ENCODE results near the gene TMEM170B. TPM values are rescaled to one million over a fixed set of nuclear protein-coding genes. Genes with fewer than 3 reads are reported as not detected.

The TMEM170B gene
- total and polyA plus RNA-seq, 9 of the 15 experiments (the other 6 are each of a cell fraction or from before 2014, with no cell fraction given), result 0.03 to 0.11 (median 0.07) TPM

DNA sequence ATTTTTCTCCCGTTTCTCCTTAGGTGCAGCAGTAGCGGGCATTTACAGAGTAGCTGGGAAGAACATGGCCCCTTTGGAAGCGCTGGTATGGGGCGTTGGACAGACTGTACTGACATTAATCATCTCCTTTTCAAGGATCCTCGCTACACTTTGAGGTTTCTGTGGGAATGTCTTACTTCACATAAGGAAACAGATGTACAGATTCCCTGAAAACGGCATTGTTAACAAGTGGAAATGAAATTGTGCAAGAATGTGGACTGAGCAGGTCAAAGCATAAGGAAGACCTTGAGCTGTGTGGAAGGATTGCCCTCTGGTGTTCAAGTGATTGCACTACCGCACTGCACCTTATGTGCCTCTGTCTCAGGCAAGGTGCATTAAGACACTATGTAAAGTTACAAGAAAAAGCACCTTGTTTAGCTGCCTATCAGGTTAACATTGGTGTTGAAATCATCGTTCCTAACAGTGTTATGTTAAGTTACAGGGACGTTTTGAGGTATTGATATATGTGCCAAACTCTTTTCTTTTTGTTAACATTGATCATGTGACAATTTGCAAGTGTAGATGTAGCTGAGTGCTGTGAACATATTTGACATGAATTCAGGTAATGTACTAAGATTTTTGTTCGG is 38.0 kb downstream of the TMEM170B start (continued):
- TF ChIP-seq, protein P1, sequence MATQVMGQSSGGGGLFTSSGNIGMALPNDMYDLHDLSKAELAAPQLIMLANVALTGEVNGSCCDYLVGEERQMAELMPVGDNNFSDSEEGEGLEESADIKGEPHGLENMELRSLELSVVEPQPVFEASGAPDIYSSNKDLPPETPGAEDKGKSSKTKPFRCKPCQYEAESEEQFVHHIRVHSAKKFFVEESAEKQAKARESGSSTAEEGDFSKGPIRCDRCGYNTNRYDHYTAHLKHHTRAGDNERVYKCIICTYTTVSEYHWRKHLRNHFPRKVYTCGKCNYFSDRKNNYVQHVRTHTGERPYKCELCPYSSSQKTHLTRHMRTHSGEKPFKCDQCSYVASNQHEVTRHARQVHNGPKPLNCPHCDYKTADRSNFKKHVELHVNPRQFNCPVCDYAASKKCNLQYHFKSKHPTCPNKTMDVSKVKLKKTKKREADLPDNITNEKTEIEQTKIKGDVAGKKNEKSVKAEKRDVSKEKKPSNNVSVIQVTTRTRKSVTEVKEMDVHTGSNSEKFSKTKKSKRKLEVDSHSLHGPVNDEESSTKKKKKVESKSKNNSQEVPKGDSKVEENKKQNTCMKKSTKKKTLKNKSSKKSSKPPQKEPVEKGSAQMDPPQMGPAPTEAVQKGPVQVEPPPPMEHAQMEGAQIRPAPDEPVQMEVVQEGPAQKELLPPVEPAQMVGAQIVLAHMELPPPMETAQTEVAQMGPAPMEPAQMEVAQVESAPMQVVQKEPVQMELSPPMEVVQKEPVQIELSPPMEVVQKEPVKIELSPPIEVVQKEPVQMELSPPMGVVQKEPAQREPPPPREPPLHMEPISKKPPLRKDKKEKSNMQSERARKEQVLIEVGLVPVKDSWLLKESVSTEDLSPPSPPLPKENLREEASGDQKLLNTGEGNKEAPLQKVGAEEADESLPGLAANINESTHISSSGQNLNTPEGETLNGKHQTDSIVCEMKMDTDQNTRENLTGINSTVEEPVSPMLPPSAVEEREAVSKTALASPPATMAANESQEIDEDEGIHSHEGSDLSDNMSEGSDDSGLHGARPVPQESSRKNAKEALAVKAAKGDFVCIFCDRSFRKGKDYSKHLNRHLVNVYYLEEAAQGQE (IDR thresholded peaks at IDR 0.05; ENCODE audit: borderline replicate concordance), result peak; percentile 66; the same call in 1 of the 2 replicates
- TF ChIP-seq, protein P1 (CRISPR knock-in tag; IDR thresholded peaks at IDR 0.05; ENCODE audit: low read depth), result no peak
- TF ChIP-seq BRCA1 (IDR thresholded peaks at IDR 0.05) (no peak), BRCA1 (CRISPR knock-in tag; IDR thresholded peaks at IDR 0.05) (no peak), ILF3 (IDR thresholded peaks at IDR 0.05; ENCODE audit: borderline replicate concordance) (no peak), STAG1 (CRISPR knock-in tag; IDR thresholded peaks at IDR 0.05; ENCODE audit: borderline replicate concordance) (peak; percentile 84), FOXA3 (CRISPR knock-in tag; conservative IDR thresholded peaks at IDR 0.05 in 1 of 2, IDR thresholded peaks at IDR 0.05 in 1 of 2) (no peak), RFX7 (CRISPR knock-in tag; IDR thresholded peaks at IDR 0.05) (no peak), ZNF143 (CRISPR knock-in tag; IDR thresholded peaks at IDR 0.05) (no peak), KLF16 (IDR thresholded peaks at IDR 0.05) (0 out of 2 replicates have a peak, but pooled peaks have one; percentile 49), MLLT1 (IDR thresholded peaks at IDR 0.05) (no peak), ZBTB1 (CRISPR knock-in tag; IDR thresholded peaks at IDR 0.05; ENCODE audit: borderline replicate concordance, low read depth) (no peak), TFAM (CRISPR knock-in tag; conservative IDR thresholded peaks at IDR 0.05) (no peak), ATF7 (IDR thresholded peaks at IDR 0.05) (0 out of 2 replicates have a peak, but pooled peaks have one; percentile 15), BCL6 (CRISPR knock-in tag; IDR thresholded peaks at IDR 0.05) (no peak), CEBPB (tag; IDR thresholded peaks at IDR 0.05) (peak; percentile 99), SIN3B (IDR thresholded peaks at IDR 0.05; ENCODE audit: low read depth) (no peak), ZNF165 (CRISPR knock-in tag; IDR thresholded peaks at IDR 0.05; ENCODE audit: borderline replicate concordance) (no peak)
- TF ChIP-seq, protein P2, sequence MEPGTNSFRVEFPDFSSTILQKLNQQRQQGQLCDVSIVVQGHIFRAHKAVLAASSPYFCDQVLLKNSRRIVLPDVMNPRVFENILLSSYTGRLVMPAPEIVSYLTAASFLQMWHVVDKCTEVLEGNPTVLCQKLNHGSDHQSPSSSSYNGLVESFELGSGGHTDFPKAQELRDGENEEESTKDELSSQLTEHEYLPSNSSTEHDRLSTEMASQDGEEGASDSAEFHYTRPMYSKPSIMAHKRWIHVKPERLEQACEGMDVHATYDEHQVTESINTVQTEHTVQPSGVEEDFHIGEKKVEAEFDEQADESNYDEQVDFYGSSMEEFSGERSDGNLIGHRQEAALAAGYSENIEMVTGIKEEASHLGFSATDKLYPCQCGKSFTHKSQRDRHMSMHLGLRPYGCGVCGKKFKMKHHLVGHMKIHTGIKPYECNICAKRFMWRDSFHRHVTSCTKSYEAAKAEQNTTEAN (CRISPR knock-in tag; IDR thresholded peaks at IDR 0.05), result no peak

All from K562 (cell line).